ENCODE measurements around the gene RANGRF.

Gene RANGRF

GRCh38 chr17:8285270-8286181 is 2.9 kb upstream of the RANGRF start:
- H3K4me3 ChIP-seq (ENCODE audit: low read length), result no peak overlapping the region
- no peak for TF ChIP-seq ZNF274 (IDR thresholded peaks at IDR 0.05; ENCODE audit: low read depth, low read length)

DNA sequence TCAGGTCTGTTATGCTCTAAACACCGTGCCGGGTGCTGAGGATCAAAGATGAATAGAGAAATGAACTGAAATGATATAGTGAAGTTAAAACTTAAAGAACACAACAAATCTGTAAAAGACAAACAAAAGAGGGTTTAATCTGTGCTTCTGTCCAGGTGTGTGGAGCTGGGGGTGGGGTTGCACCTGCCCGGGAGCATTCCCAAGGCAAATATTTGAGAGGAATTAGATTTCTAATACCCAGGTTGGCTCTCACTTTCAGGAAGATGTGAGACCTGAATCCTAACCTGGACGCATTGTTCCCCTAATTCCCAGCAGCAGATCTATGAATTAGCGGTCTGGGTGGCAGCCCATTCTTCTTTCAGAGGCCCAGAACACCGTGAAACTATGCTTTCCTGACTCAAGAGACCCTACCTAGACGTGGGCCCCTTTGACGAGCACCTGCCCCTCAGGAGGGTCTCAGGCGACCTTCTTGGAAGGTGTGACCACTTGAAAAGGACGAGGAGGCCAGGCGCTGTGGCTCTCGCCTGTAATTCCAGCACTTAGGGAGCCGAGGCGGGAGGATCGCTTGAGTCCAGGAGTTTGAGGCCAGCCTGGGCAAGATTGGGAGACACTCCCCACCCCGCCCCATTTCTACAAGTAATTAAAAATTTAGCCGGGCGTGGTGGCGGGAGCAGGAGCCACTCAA is 677 bp upstream of the RANGRF start:
- H3K4me3 ChIP-seq (ENCODE audit: low read length), result peak overlapping the region; percentile 73
- TF ChIP-seq ZNF274 (IDR thresholded peaks at IDR 0.05; ENCODE audit: low read depth, low read length), result no peak

DNA sequence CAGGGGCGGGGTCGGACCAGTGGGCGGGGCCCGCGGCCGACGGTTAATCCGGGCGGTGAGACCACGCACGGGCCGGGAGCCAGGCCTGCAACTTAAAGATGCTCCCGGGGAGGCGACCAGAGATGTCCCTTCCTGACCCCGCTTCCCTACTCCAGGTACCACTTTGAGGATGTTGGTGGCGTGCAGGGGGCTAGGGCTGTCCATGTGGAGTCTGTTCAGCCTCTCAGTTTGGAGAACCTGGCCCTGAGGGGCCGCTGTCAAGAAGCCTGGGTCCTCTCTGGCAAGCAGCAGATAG is 580 bp downstream of the RANGRF start:
- TF ChIP-seq ZNF274 (IDR thresholded peaks at IDR 0.05; ENCODE audit: low read depth, low read length), result no peak
- peak overlapping the region; percentile 73 for H3K4me3 ChIP-seq (ENCODE audit: low read length)

- H3K4me3 ChIP-seq (ENCODE audit: low read length), result no peak overlapping the region
- TF ChIP-seq ZNF274 (IDR thresholded peaks at IDR 0.05; ENCODE audit: low read depth, low read length), result no peak
These were observed 1.6 kb downstream of the RANGRF start for GRCh38 chr17:8290043-8290442.

GRCh38 chr17:8292639-8293395 is 4.3 kb downstream of the RANGRF start:
- no peak overlapping the region for H3K4me3 ChIP-seq (ENCODE audit: low read length)

GRCh38 chr17:8294361-8294760 is 5.9 kb downstream of the RANGRF start:
- no peak overlapping the region for H3K4me3 ChIP-seq (ENCODE audit: low read length)
- no peak for TF ChIP-seq ZNF274 (IDR thresholded peaks at IDR 0.05; ENCODE audit: low read depth, low read length)

More at GRCh38 chr17:8292639-8293395, 4.3 kb downstream of the RANGRF start:
- no peak for TF ChIP-seq ZNF274 (IDR thresholded peaks at IDR 0.05; ENCODE audit: low read depth, low read length)

DNA sequence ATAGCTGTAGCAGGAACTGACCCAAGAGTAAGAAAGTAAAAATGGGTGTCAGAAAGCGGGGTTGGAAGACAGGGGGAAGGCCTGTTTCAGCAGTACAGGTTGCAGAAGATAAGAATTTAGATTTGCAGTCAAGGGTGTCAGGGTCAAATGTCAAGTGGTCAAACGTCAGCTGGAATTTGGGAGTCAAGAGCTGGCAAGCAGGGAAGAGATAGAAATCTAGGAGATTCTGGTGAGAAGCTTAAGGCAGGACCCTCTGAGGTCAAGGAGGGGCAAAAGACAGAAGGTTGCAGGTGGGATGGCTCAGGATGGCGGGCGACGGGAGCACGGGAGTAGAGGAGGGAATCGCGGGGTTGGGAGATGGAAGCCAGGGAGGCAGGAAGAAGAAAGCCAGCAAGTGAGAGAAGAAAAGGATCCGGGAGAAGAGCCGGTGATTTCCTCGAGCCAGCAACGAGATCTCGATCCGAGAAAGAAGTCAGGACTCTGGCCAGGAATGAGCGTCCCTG is 6.4 kb downstream of the RANGRF start:
- TF ChIP-seq ZNF274 (IDR thresholded peaks at IDR 0.05; ENCODE audit: low read depth, low read length), result no peak
- peak overlapping the region; percentile 70; the same call in 1 of the 2 replicates for H3K4me3 ChIP-seq (ENCODE audit: low read length)

DNA sequence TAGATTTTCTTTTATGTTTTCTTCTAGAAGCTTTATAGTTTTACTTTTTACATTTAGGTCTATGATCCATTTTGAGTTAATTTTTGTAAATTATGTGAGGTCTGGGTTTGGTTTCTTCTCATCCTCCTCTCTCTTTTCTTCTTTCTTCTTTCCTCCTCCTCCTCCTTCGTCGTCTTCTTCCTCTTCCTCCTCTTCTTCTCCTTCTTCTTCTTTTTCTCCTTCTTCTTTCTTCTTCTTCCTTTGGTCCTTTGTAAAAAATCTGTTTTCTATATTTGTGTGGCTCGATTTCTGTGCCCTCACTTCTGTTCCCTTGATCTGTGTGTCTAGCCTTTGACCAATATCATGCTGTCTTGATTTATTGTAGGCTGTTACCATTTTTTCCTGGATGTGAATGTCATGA is 11.8 kb downstream of the RANGRF start:
- no peak for TF ChIP-seq ZNF274 (IDR thresholded peaks at IDR 0.05; ENCODE audit: low read depth, low read length)
- H3K4me3 ChIP-seq (ENCODE audit: low read length), result no peak overlapping the region

GRCh38 chr17:8300627-8301242 is 12.3 kb downstream of the RANGRF start:
- H3K4me3 ChIP-seq (ENCODE audit: low read length), result no peak overlapping the region
- no peak for TF ChIP-seq ZNF274 (IDR thresholded peaks at IDR 0.05; ENCODE audit: low read depth, low read length)

GRCh38 chr17:8310601-8311123 is 22.2 kb downstream of the RANGRF start:
- no peak for TF ChIP-seq ZNF274 (IDR thresholded peaks at IDR 0.05; ENCODE audit: low read depth, low read length)
- no peak overlapping the region for H3K4me3 ChIP-seq (ENCODE audit: low read length)

- no peak overlapping the region for H3K4me3 ChIP-seq (ENCODE audit: low read length)
- no peak for TF ChIP-seq ZNF274 (IDR thresholded peaks at IDR 0.05; ENCODE audit: low read depth, low read length)
These were observed 22.8 kb downstream of the RANGRF start for GRCh38 chr17:8311131-8311790.

DNA sequence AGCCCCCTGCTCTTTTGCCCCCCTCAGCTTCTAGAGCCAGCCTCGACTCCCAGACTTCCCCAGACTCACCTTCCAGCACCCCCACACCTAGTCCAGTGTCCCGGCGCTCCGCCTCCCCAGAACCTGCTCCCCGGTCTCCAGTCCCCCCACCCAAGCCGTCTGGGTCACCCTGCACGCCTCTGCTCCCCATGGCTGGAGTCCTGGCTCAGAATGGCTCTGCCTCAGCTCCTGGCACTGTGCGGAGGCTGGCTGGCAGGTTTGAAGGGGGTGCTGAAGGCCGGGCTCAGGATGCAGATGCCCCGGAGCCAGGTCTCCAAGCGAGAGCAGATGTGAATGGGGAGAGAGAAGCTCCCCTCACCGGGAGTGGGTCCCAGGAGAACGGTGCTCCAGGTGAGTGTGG is 23.8 kb downstream of the RANGRF start:
- H3K4me3 ChIP-seq (ENCODE audit: low read length), result no peak overlapping the region
- TF ChIP-seq ZNF274 (IDR thresholded peaks at IDR 0.05; ENCODE audit: low read depth, low read length), result no peak

Data from GM08714 (cell line).